GM19328 (cell line): ENCODE results near the gene SLC35D1.

ENCODE experiments used
- ATAC-seq: cut with Tn5 transposase; IDR thresholded peaks from one replicate; pipeline ENCODE4 v1.9.1; 2021; ENCODE audit warnings: mild to moderate bottlenecking, moderate library complexity; ENCODE audit not compliant: unreplicated experiment

Gene SLC35D1

GRCh38 chr1:67044631-67045270 is 9.2 kb downstream of the SLC35D1 start:
- ATAC-seq: no peak

GRCh38 chr1:67043366-67043765 is 10.6 kb downstream of the SLC35D1 start:
- ATAC-seq: no peak

- ATAC-seq: no peak
Observed at GRCh38 chr1:67041841-67042503, 12.0 kb downstream of the SLC35D1 start.

- no peak for ATAC-seq
Observed at GRCh38 chr1:67040405-67040804, 13.5 kb downstream of the SLC35D1 start.

GRCh38 chr1:67031859-67032247 is 22.1 kb downstream of the SLC35D1 start:
- no peak for ATAC-seq

- ATAC-seq: no peak
Observed at GRCh38 chr1:67031121-67031858, 22.7 kb downstream of the SLC35D1 start.

- no peak for ATAC-seq
Observed at GRCh38 chr1:67029472-67029871, 24.5 kb downstream of the SLC35D1 start.

GRCh38 chr1:67020765-67021164 is 33.2 kb downstream of the SLC35D1 start:
- no peak for ATAC-seq

GRCh38 chr1:67020304-67020703 is 33.6 kb downstream of the SLC35D1 start:
- no peak for ATAC-seq

GRCh38 chr1:67019600-67020136 is 34.3 kb downstream of the SLC35D1 start:
- ATAC-seq: no peak

- ATAC-seq: no peak
Observed at GRCh38 chr1:67019121-67019520, 34.8 kb downstream of the SLC35D1 start.

GRCh38 chr1:67018574-67018973 is 35.4 kb downstream of the SLC35D1 start:
- ATAC-seq: no peak

- ATAC-seq: no peak
Observed at GRCh38 chr1:67013573-67013972, 40.4 kb downstream of the SLC35D1 start.

- ATAC-seq: no peak
Observed at GRCh38 chr1:67009792-67010191, 44.2 kb downstream of the SLC35D1 start.

GRCh38 chr1:67005068-67005467 is 48.9 kb downstream of the SLC35D1 start:
- ATAC-seq: no peak

GRCh38 chr1:67004176-67004575 is 49.8 kb downstream of the SLC35D1 start:
- no peak for ATAC-seq

- ATAC-seq: no peak
Observed at GRCh38 chr1:67001682-67002425, 52.1 kb downstream of the SLC35D1 start.

GRCh38 chr1:66999640-67000400 is 54.1 kb downstream of the SLC35D1 start:
- no peak for ATAC-seq

- no peak for ATAC-seq
Observed at GRCh38 chr1:66998972-66999371, 55.0 kb downstream of the SLC35D1 start.

GRCh38 chr1:66996018-66996682 is 57.8 kb downstream of the SLC35D1 start:
- no peak for ATAC-seq
